ENCODE results near the gene MDM2. TPM values are rescaled to one million over a fixed set of nuclear protein-coding genes. Genes with fewer than 3 reads are reported as not detected.

The MDM2 gene
- total and polyA plus RNA-seq, 2 donors (not counting 3 experiments of a cell fraction or from before 2014, with no cell fraction given) = 16.7 to 270 TPM

GRCh38 chr12:68846811-68847210, 38.8 kb downstream of the MDM2 start:
- no peak for FAIRE-seq
- ChIA-PET CTCF (no interaction called here), POLR2A (no interaction called here)
- TF ChIP-seq FOS (IDR thresholded peaks at IDR 0.05; ENCODE audit: borderline replicate concordance, insufficient read depth, low read length) = no peak
- no peak for TF ChIP-seq MYC (IDR thresholded peaks at IDR 0.05; ENCODE audit: low read depth, low read length)
- TF ChIP-seq GATA2 (IDR thresholded peaks at IDR 0.05; ENCODE audit: insufficient read depth, insufficient read length, low read depth, low read length) = no peak
- TF ChIP-seq MAX (IDR thresholded peaks at IDR 0.05; ENCODE audit: insufficient read depth, insufficient read length) = no peak
- no peak for TF ChIP-seq EZH2 (IDR thresholded peaks at IDR 0.05; ENCODE audit: borderline replicate concordance, low read depth, low read length, severe bottlenecking)
- TF ChIP-seq POLR2AphosphoS5 (IDR thresholded peaks at IDR 0.05; ENCODE audit: insufficient read depth, low read depth, low read length) = no peak
- BruUV-seq (replicated peaks) = no TSS peak
- H2AFZ ChIP-seq (ENCODE audit: low read depth, low read length) = no peak overlapping the region
- H3K9ac ChIP-seq (replicated peaks; ENCODE audit: extremely low read depth, insufficient read depth, low read length) = no peak overlapping the region
- intact Hi-C loops (cut with micrococcal nuclease) (no loop called here), dilution Hi-C loops (cut with MboI; ENCODE audit: extremely low pct_ligation_motif_present, low sequenced_read_pairs) (no loop called here)
- no peaks in the 10 kb centered on the region for H3K9me1 ChIP-seq (replicated peaks; ENCODE audit: control insufficient read depth, extremely low read depth, insufficient read depth, low read length)
- peaks cover 4 to 9% of the 10 kb centered on the region in 2 experiments for H3K36me3 ChIP-seq (ENCODE audit: control insufficient read depth in 2 of 2, extremely low read depth in 1 of 2, insufficient read depth in 2 of 2, low read length in 2 of 2)
- H3K79me2 ChIP-seq (ENCODE audit: control insufficient read depth, insufficient read depth, low read length) = no peaks in the 10 kb centered on the region
- H3K27ac ChIP-seq (ENCODE audit: insufficient read depth, low read depth, low read length) = no peak overlapping the region
- no peak overlapping the region for H3K4me2 ChIP-seq (ENCODE audit: insufficient read depth, low read length)
- no peak for DNase-seq (ENCODE audit: low read depth, low spot score)
- H3K4me1 ChIP-seq (ENCODE audit: control insufficient read depth, extremely low read depth, insufficient read depth, low read length) = no peaks in the 10 kb centered on the region
- H3K9me3 ChIP-seq (replicated peaks; ENCODE audit: control insufficient read depth, insufficient read depth, low read length) = no peaks in the 10 kb centered on the region
- no peaks in the 10 kb centered on the region for H3K27me3 ChIP-seq (ENCODE audit: control insufficient read depth in 2 of 2, insufficient read depth in 2 of 2, low read length in 2 of 2)
- no peak overlapping the region for H3K4me3 ChIP-seq (replicated peaks in 1 of 3; ENCODE audit: insufficient read depth in 1 of 3, low read depth in 1 of 3, low read length in 3 of 3)
- H4K20me1 ChIP-seq (replicated peaks; ENCODE audit: control insufficient read depth, extremely low read depth, insufficient read depth, low read length) = peaks cover 7% of the 10 kb centered on the region

GRCh38 chr12:68850390-68850789, 42.4 kb downstream of the MDM2 start:
- Histone ChIP-seq H3K4me3 (replicated peaks in 1 of 3; ENCODE audit: insufficient read depth in 1 of 3, low read depth in 1 of 3, low read length in 3 of 3) (no peak overlapping the region), H3K27me3 (ENCODE audit: control insufficient read depth in 2 of 2, insufficient read depth in 2 of 2, low read length in 2 of 2) (peaks cover 3 to 4% of the 10 kb centered on the region in 2 experiments), H3K9ac (replicated peaks; ENCODE audit: extremely low read depth, insufficient read depth, low read length) (no peak overlapping the region), H3K36me3 (ENCODE audit: control insufficient read depth in 2 of 2, extremely low read depth in 1 of 2, insufficient read depth in 2 of 2, low read length in 2 of 2) (no peaks in the 10 kb centered on the region), H3K4me1 (ENCODE audit: control insufficient read depth, extremely low read depth, insufficient read depth, low read length) (no peaks in the 10 kb centered on the region), H3K27ac (ENCODE audit: insufficient read depth, low read depth, low read length) (no peak overlapping the region), H3K4me2 (ENCODE audit: insufficient read depth, low read length) (no peak overlapping the region), H3K9me1 (replicated peaks; ENCODE audit: control insufficient read depth, extremely low read depth, insufficient read depth, low read length) (no peaks in the 10 kb centered on the region), H3K79me2 (ENCODE audit: control insufficient read depth, insufficient read depth, low read length) (no peaks in the 10 kb centered on the region), H4K20me1 (replicated peaks; ENCODE audit: control insufficient read depth, extremely low read depth, insufficient read depth, low read length) (no peaks in the 10 kb centered on the region), H2AFZ (ENCODE audit: low read depth, low read length) (no peak overlapping the region), H3K9me3 (replicated peaks; ENCODE audit: control insufficient read depth, insufficient read depth, low read length) (no peaks in the 10 kb centered on the region)
- dilution Hi-C loops (cut with MboI; ENCODE audit: extremely low pct_ligation_motif_present, low sequenced_read_pairs) (no loop called here), intact Hi-C loops (cut with micrococcal nuclease) (no loop called here)
- DNase-seq (ENCODE audit: low read depth, low spot score) = no peak
- TF ChIP-seq GATA2 (IDR thresholded peaks at IDR 0.05; ENCODE audit: insufficient read depth, insufficient read length, low read depth, low read length) = no peak
- no peak for TF ChIP-seq EZH2 (IDR thresholded peaks at IDR 0.05; ENCODE audit: borderline replicate concordance, low read depth, low read length, severe bottlenecking)
- TF ChIP-seq FOS (IDR thresholded peaks at IDR 0.05; ENCODE audit: borderline replicate concordance, insufficient read depth, low read length) = no peak
- TF ChIP-seq POLR2A (IDR thresholded peaks at IDR 0.05; ENCODE audit: low read depth, low read length) = no peak
- TF ChIP-seq MAX (IDR thresholded peaks at IDR 0.05; ENCODE audit: insufficient read depth, insufficient read length) = no peak
- no peak for TF ChIP-seq MYC (IDR thresholded peaks at IDR 0.05; ENCODE audit: low read depth, low read length)
- no peak for TF ChIP-seq JUN (IDR thresholded peaks at IDR 0.05; ENCODE audit: borderline replicate concordance, insufficient read depth, insufficient read length, low read depth)
- no peak for TF ChIP-seq CTCF (IDR thresholded peaks at IDR 0.05; ENCODE audit: extremely low read depth in 1 of 2, insufficient read depth in 1 of 2, low read depth in 1 of 2, low read length in 2 of 2)
- no peak for TF ChIP-seq POLR2AphosphoS5 (IDR thresholded peaks at IDR 0.05; ENCODE audit: insufficient read depth, low read depth, low read length)
- no peak for FAIRE-seq
- ChIA-PET POLR2A (no interaction called here), CTCF (no interaction called here)
- BruUV-seq (replicated peaks) = no TSS peak
